Stimulated activated CD4-positive, alpha-beta T cell treated with anti-CD3 and anti-CD28 coated beads, Interleukin-2, amount 100 ng/mL, for 48 hours (primary cell): Measurements from ENCODE around the gene PRDM2.

Source experiments
- DNase-seq, 2 donors: peaks; one replicate each; pipeline ENCODE4 v3.0.0-alpha.2; 2020

Gene PRDM2

DNA sequence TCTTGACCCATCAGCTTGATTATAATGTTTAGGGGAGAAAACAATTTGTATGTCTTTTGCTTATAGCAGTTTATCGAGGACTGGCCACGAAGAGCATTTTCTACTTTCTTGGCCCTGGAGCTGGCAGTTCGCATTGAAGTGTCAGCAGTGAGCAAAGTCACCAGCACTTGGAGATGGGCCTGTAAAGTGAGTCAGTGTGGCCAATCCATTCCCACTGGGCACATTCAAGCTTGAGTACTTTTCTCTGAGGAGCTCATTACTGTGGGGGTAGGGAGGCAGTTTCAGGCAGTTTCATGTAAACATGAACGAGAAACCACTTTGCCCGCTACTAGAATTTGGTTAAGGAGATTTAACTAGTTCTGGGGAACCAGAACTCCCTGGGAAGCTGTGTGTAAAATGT lies 164.8 kb downstream of the PRDM2 start:
- no peak for DNase-seq

DNA sequence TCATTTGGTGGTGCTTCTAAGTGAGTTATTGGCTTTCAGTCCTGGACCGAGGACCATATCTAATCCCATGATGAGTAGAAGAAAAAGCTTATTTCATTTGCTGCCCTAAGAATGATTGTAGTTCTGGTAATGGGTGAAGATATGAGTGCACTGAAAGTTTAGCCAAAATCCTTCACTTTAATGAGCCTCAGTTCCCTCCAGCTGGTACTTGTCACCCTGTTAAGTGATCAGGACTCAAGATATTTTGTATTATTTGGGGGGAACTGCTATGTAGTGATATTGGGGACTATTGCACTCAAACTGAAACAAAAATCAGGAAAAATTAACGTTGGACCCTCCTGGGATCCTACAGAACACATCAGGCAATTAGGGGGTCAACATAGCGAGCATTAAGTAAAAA lies 165.9 kb downstream of the PRDM2 start:
- DNase-seq: no peak

DNA sequence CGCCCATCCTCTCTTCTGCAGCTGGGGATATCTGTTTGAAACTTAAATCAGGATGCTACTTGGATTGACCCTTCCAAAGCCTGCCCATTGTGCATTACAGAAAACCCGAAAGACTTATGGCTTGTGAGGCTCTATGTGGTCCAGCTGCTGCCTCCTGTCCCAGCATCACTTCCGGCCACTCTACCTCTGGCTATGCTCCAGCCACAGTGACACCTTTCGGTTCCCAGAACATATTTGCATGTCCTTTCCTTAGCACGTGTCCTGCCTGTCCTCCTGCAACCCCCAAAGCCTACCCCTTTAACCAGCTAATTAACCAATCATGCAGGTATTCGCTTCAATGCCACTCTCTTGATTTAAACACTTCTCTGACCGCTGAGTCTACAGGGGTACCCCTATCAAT lies 167.6 kb downstream of the PRDM2 start:
- DNase-seq: no peak

- DNase-seq: no peak
Measured at GRCh38 chr1:13869172-13869797, 169.3 kb downstream of the PRDM2 start.

GRCh38 chr1:13871413-13871812 lies 171.4 kb downstream of the PRDM2 start:
- no peak for DNase-seq

GRCh38 chr1:13871886-13872285 lies 171.9 kb downstream of the PRDM2 start:
- no peak for DNase-seq

- no peak for DNase-seq
Measured at GRCh38 chr1:13873032-13873431, 173.0 kb downstream of the PRDM2 start.
